Keratinocyte (primary cell): ENCODE measurements around the gene PLXNB1. TPM values are rescaled to one million over a fixed set of nuclear protein-coding genes. Genes with fewer than 3 reads are reported as not detected.

Experiments
- DNase-seq: peaks from one replicate; pipeline ENCODE4 v3.0.0-alpha.2; 2011; ENCODE audit warnings: low read depth, missing footprints, low spot score
- FAIRE-seq: peaks from 2 replicates; lab custom pipeline; 2011; peaks lifted over from hg19 to GRCh38; lab: Jason Lieb, UNC
- H2AFZ ChIP-seq: 2 replicates; pipeline ENCODE4 v1.6.0; 2012; ENCODE audit warnings: low read length, control low read depth, inconsistent platforms; ENCODE audit not compliant: control insufficient read depth
- H3K27ac ChIP-seq: 2 replicates; pipeline ENCODE4 v1.5.1; 2011; ENCODE audit warnings: low read length; ENCODE audit not compliant: control insufficient read depth, insufficient read depth
- H3K27me3 ChIP-seq: 3 replicates; pipeline ENCODE4 v1.6.0; 2011; ENCODE audit warnings: low read length; ENCODE audit not compliant: control insufficient read depth, insufficient read depth; ENCODE audit errors: extremely low read depth
- H3K36me3 ChIP-seq, 2 experiments: 2 replicates in 1 of 2; 3 replicates in 1 of 2; pipeline ENCODE4 v1.5.1; 2011; ENCODE audit warnings: low read length in 2 of 2, mild to moderate bottlenecking in 1 of 2; ENCODE audit not compliant: control insufficient read depth in 2 of 2, insufficient read depth in 2 of 2; ENCODE audit errors: extremely low read depth in 1 of 2
- H3K4me1 ChIP-seq: 3 replicates; pipeline ENCODE4 v1.5.1; 2011; ENCODE audit warnings: low read length; ENCODE audit not compliant: control insufficient read depth, insufficient read depth; ENCODE audit errors: extremely low read depth
- H3K4me2 ChIP-seq: 3 replicates; pipeline ENCODE4 v1.6.0; 2011; ENCODE audit warnings: low read depth, low read length; ENCODE audit not compliant: control insufficient read depth, insufficient read depth; ENCODE audit errors: extremely low read depth
- H3K4me3 ChIP-seq, 3 experiments: fragments of 200-600 bp in 1 of 3; sonication (generic) in 1 of 3; 2 replicates in 2 of 3; 3 replicates in 1 of 3; pipeline ENCODE4 v1.5.1; 2011 to 2016; ENCODE audit warnings: low read length in 3 of 3, mild to moderate bottlenecking in 3 of 3, control low read depth in 2 of 3, inconsistent platforms in 1 of 3, low read depth in 1 of 3, mixed read lengths in 1 of 3, mixed run types in 1 of 3, moderate library complexity in 1 of 3; ENCODE audit not compliant: control insufficient read depth in 2 of 3, insufficient read depth in 2 of 3; ENCODE audit errors: extremely low read depth in 1 of 3
- H3K79me2 ChIP-seq: 2 replicates; pipeline ENCODE4 v1.6.0; 2012; ENCODE audit warnings: low read length; ENCODE audit not compliant: control insufficient read depth, insufficient read depth
- H3K9ac ChIP-seq: 3 replicates; pipeline ENCODE4 v1.6.0; 2011; ENCODE audit warnings: low read length; ENCODE audit not compliant: control insufficient read depth, insufficient read depth; ENCODE audit errors: extremely low read depth
- H3K9me1 ChIP-seq: 3 replicates; pipeline ENCODE4 v1.6.0; 2011; ENCODE audit warnings: low read length; ENCODE audit not compliant: control insufficient read depth, insufficient read depth; ENCODE audit errors: extremely low read depth
- H3K9me3 ChIP-seq: 2 replicates; pipeline ENCODE4 v1.5.1; 2012; ENCODE audit warnings: low read depth, low read length; ENCODE audit not compliant: control insufficient read depth
- H4K20me1 ChIP-seq: 3 replicates; pipeline ENCODE4 v1.6.0; 2011; ENCODE audit warnings: low read length; ENCODE audit not compliant: control insufficient read depth, insufficient read depth; ENCODE audit errors: extremely low read depth
- EZH2 ChIP-seq: IDR thresholded peaks from one replicate; pipeline ENCODE4 v1.6.1; 2012; ENCODE audit warnings: inconsistent platforms, mild to moderate bottlenecking, low read length, moderate library complexity
- dilution Hi-C: fragments of 300-500 bp; cut with MboI; formaldehyde crosslinking; loops from one replicate; pipeline ENCODE4 v1.7.0; 2020; ENCODE audit warnings: low sequenced_read_pairs; ENCODE audit not compliant: extremely low pct_ligation_motif_present
- polyA plus RNA-seq, 5 experiments: library from polyadenylated mRNA; depleted of rRNA in 3 of 5; stranded (reverse) in 3 of 5; stranded (forward) in 1 of 5; unstranded in 1 of 5; fragments of >200 nt; gene quantifications; 1 replicate in 1 of 5; 2 replicates in 3 of 5; 3 replicates in 1 of 5; pipeline versions ENCODE4 v1.2.1 to v1.2.3, GENCODE V29; 2011 to 2012; ENCODE audit warnings: missing spikeins in 2 of 5, low read depth in 1 of 5, low replicate concordance in 1 of 5
- TF ChIP-seq, protein P1 (sequence below), 3 experiments: IDR thresholded peaks in 1 of 3; conservative IDR thresholded peaks in 1 of 3; optimal IDR thresholded peaks in 1 of 3; 2 replicates in 2 of 3; 3 replicates in 1 of 3; pipeline versions ENCODE3 to v1.5.1; 2011; ENCODE audit warnings: low read length in 3 of 3, mild to moderate bottlenecking in 3 of 3, moderate library complexity in 2 of 3, control low read depth in 1 of 3, inconsistent platforms in 1 of 3; ENCODE audit not compliant: insufficient read depth in 2 of 3; ENCODE audit errors: extremely low read depth in 1 of 3

Gene PLXNB1
- polyA plus RNA-seq, 1 donor (not counting 4 experiments of a cell fraction or from before 2014, with no cell fraction given), result 83.0 TPM

DNA sequence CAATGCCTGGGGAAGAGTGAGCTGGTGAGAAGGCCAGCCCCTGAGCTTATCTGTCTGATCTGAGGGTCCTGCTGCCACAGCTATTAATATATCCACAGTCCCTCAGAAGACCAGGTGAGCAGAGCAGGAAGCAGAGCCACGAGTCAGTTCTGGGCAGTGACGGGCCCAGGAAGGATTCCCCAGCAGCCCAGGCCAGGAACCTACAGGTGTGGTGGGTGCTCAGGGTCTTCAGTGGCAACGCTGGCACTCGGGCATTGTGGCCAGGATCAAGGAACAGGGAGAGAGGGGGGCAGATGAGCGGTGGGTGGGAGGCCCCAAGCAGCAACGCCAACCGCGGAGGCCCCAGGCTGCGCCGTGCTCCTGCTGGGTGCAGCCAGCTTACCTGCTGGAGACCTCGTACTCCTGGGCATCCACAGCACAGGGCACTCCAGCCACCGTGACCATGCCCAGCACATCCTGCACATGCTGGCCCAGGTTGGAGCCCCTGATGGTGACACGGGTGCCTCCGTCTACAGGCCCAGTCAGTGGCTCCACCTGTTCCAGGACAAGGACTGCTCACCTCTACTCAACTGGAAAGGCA is 12.3 kb downstream of the PLXNB1 start:
- H4K20me1 ChIP-seq, result peaks cover 14% of the 10 kb centered on the region
- H3K9ac ChIP-seq, result no peak overlapping the region
- H3K27ac ChIP-seq, result no peak overlapping the region
- H3K9me3 ChIP-seq, result no peaks in the 10 kb centered on the region
- H3K27me3 ChIP-seq, result no peaks in the 10 kb centered on the region
- no peak overlapping the region for H3K4me3 ChIP-seq
- H3K36me3 ChIP-seq, result peaks cover 58% of the 10 kb centered on the region in 2 experiments
- dilution Hi-C loops, result no loop called here
- peaks cover 3% of the 10 kb centered on the region for H3K9me1 ChIP-seq
- peaks cover 19% of the 10 kb centered on the region for H3K4me1 ChIP-seq
- H2AFZ ChIP-seq, result no peak overlapping the region
- no peak for FAIRE-seq
- H3K79me2 ChIP-seq, result peaks cover 23% of the 10 kb centered on the region
- TF ChIP-seq, protein P1, sequence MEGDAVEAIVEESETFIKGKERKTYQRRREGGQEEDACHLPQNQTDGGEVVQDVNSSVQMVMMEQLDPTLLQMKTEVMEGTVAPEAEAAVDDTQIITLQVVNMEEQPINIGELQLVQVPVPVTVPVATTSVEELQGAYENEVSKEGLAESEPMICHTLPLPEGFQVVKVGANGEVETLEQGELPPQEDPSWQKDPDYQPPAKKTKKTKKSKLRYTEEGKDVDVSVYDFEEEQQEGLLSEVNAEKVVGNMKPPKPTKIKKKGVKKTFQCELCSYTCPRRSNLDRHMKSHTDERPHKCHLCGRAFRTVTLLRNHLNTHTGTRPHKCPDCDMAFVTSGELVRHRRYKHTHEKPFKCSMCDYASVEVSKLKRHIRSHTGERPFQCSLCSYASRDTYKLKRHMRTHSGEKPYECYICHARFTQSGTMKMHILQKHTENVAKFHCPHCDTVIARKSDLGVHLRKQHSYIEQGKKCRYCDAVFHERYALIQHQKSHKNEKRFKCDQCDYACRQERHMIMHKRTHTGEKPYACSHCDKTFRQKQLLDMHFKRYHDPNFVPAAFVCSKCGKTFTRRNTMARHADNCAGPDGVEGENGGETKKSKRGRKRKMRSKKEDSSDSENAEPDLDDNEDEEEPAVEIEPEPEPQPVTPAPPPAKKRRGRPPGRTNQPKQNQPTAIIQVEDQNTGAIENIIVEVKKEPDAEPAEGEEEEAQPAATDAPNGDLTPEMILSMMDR (optimal IDR thresholded peaks at IDR 0.05 in 1 of 3, IDR thresholded peaks at IDR 0.05 in 1 of 3, conservative IDR thresholded peaks at IDR 0.05 in 1 of 3; ENCODE audit: extremely low read depth in 1 of 3, insufficient read depth in 2 of 3, low read length in 3 of 3), result no peak
- TF ChIP-seq EZH2, result no peak
- no peak overlapping the region for H3K4me2 ChIP-seq
- no peak for DNase-seq

DNA sequence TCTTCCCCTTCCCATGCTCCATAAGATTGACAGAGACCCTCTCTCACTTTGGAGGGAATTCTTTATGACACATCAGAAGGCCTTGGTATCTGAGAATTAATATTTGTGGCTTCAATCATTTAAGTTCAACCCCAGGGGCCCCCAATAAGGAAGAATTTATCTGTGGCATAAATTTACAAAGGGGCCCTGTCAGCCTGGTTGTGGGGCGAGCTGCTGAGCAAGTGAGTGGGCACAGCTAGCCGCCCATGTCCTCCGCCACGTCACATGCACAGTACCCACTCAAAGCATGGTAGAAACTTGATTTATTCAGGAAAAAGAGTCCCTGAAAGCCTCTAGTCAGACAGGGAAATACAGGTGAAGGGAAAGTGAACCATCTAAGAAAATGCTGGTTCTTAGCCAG is 13.3 kb downstream of the PLXNB1 start:
- no peak for FAIRE-seq
- no peak for DNase-seq
- Histone ChIP-seq H3K4me1 (peaks cover 12% of the 10 kb centered on the region), H3K27ac (no peak overlapping the region), H3K4me2 (no peak overlapping the region), H3K9me3 (no peaks in the 10 kb centered on the region), H3K9ac (no peak overlapping the region), H3K36me3 (peaks cover 61 to 68% of the 10 kb centered on the region in 2 experiments), H3K4me3 (no peak overlapping the region), H3K79me2 (peaks cover 12% of the 10 kb centered on the region), H2AFZ (no peak overlapping the region), H4K20me1 (peaks cover 10% of the 10 kb centered on the region), H3K27me3 (no peaks in the 10 kb centered on the region), H3K9me1 (peaks cover 3% of the 10 kb centered on the region)
- dilution Hi-C loops, result no loop called here
- no peak for TF ChIP-seq EZH2
- TF ChIP-seq, protein P1 (optimal IDR thresholded peaks at IDR 0.05 in 1 of 3, IDR thresholded peaks at IDR 0.05 in 1 of 3, conservative IDR thresholded peaks at IDR 0.05 in 1 of 3; ENCODE audit: extremely low read depth in 1 of 3, insufficient read depth in 2 of 3, low read length in 3 of 3), result no peak
